Glutamatergic neuron (in vitro differentiated cells): ENCODE measurements around the gene BRAP. TPM values are rescaled to one million over a fixed set of nuclear protein-coding genes. Genes with fewer than 3 reads are reported as not detected.

Source experiments
- DNase-seq: peaks from one replicate; pipeline ENCODE4 v3.0.0; 2022
- H3K27ac Mint-ChIP-seq: one replicate; pipeline ENCODE4 v1.8.0; 2020; ENCODE audit warnings: mild to moderate bottlenecking, mixed read lengths, inconsistent platforms; ENCODE audit not compliant: unreplicated experiment
- H3K27me3 Mint-ChIP-seq: one replicate; pipeline ENCODE4 v1.8.0; 2020; ENCODE audit warnings: mild to moderate bottlenecking, moderate library complexity, mixed read lengths, inconsistent platforms; ENCODE audit not compliant: unreplicated experiment
- H3K36me3 Mint-ChIP-seq: one replicate; pipeline ENCODE4 v1.8.0; 2020; ENCODE audit warnings: mild to moderate bottlenecking, mixed read lengths, inconsistent platforms; ENCODE audit not compliant: unreplicated experiment
- H3K4me1 Mint-ChIP-seq: one replicate; pipeline ENCODE4 v1.8.0; 2020; ENCODE audit warnings: mild to moderate bottlenecking, low read depth, mixed read lengths, inconsistent platforms; ENCODE audit not compliant: unreplicated experiment
- H3K4me3 Mint-ChIP-seq: one replicate; pipeline ENCODE4 v1.8.0; 2020; ENCODE audit warnings: mild to moderate bottlenecking, mixed read lengths, inconsistent platforms; ENCODE audit not compliant: unreplicated experiment
- H3K9me3 Mint-ChIP-seq: one replicate; pipeline ENCODE4 v1.8.0; 2020; ENCODE audit warnings: mild to moderate bottlenecking, moderate library complexity, mixed read lengths, inconsistent platforms; ENCODE audit not compliant: unreplicated experiment
- CTCF ChIP-seq: fragments of 200-600 bp; sonication (generic); IDR thresholded peaks from one replicate; pipeline ENCODE4 v1.5.0; 2021; ENCODE audit not compliant: partially characterized antibody, unreplicated experiment
- total RNA-seq: library from RNA; stranded (reverse); fragmentation: NEBNext Ultra II Directional; extraction: Animal tissue kit (Norgen Biotek cat#: 25700); gene quantifications from one replicate; pipeline ENCODE4 v1.2.1, GENCODE V29; 2021; ENCODE audit not compliant: unreplicated experiment

The BRAP gene
- total RNA-seq, 1 donor from 2014 or later: 26.1 TPM

DNA sequence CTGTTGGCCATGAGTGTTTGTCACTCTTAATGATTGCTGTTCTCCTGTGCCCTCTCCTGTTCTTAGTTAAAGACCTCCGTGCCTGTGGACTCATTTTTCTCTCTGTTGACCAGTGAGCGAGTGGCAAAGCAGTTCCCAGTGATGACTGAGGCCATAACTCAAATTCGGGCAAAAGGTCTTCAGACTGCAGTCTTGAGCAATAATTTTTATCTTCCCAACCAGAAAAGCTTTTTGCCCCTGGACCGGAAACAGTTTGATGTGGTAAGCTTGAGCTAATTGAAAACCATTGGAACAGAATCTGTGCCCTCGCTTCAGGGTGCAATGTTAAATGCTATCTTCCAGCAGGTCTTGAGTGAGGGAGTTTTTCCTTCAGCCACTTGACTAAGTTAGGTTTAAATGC is 19.9 kb upstream of the BRAP start:
- TF ChIP-seq CTCF: no peak

DNA sequence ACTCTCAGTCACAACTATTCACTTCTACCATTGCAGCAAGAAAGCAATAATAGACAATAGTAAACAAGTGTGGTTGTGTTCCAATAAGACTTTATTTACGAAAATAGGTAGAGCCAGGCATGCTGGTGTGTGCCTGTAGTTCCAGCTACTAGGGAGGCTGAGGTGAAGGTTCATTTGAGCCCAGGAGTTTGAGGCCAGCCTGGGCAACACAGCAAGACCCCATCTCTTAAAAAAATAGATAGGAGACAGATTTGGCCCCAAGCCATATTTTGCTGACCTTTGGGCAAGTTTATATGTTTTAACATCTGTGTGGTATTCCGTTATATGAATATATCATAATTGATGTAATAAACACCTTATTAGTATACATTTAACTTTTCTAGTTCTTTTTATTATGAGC is 14.2 kb upstream of the BRAP start:
- H3K9me3 Mint-ChIP-seq: no peaks in the 10 kb centered on the region
- no peak overlapping the region for H3K27ac Mint-ChIP-seq
- no peak for DNase-seq
- no peaks in the 10 kb centered on the region for H3K36me3 Mint-ChIP-seq
- no peaks in the 10 kb centered on the region for H3K27me3 Mint-ChIP-seq
- H3K4me3 Mint-ChIP-seq: no peak overlapping the region
- TF ChIP-seq CTCF: no peak
- no peaks in the 10 kb centered on the region for H3K4me1 Mint-ChIP-seq

More for the DNA sequence above, 19.9 kb upstream of the BRAP start:
- no peak for DNase-seq
- no peaks in the 10 kb centered on the region for H3K4me1 Mint-ChIP-seq
- H3K27me3 Mint-ChIP-seq: peaks cover 1% of the 10 kb centered on the region
- no peaks in the 10 kb centered on the region for H3K9me3 Mint-ChIP-seq
- no peak overlapping the region for H3K4me3 Mint-ChIP-seq
- no peak overlapping the region for H3K27ac Mint-ChIP-seq
- H3K36me3 Mint-ChIP-seq: no peaks in the 10 kb centered on the region

GRCh38 chr12:111693818-111694217 is 8.1 kb upstream of the BRAP start:
- no peaks in the 10 kb centered on the region for H3K9me3 Mint-ChIP-seq
- H3K4me1 Mint-ChIP-seq: no peaks in the 10 kb centered on the region
- DNase-seq: no peak
- H3K27ac Mint-ChIP-seq: no peak overlapping the region
- TF ChIP-seq CTCF: no peak
- H3K4me3 Mint-ChIP-seq: no peak overlapping the region
- peaks cover 2% of the 10 kb centered on the region for H3K27me3 Mint-ChIP-seq
- H3K36me3 Mint-ChIP-seq: peaks cover 4% of the 10 kb centered on the region

GRCh38 chr12:111692575-111693210 is 6.9 kb upstream of the BRAP start:
- peak; percentile 18 for DNase-seq
- H3K27ac Mint-ChIP-seq: no peak overlapping the region

More at GRCh38 chr12:111692575-111693210, 6.9 kb upstream of the BRAP start:
- H3K9me3 Mint-ChIP-seq: no peaks in the 10 kb centered on the region
- peaks cover 4% of the 10 kb centered on the region for H3K36me3 Mint-ChIP-seq
- TF ChIP-seq CTCF: peak; percentile 27
- H3K27me3 Mint-ChIP-seq: peaks cover 2% of the 10 kb centered on the region
- no peak overlapping the region for H3K4me3 Mint-ChIP-seq
- H3K4me1 Mint-ChIP-seq: no peaks in the 10 kb centered on the region
